Measurements from ENCODE around the gene CHMP4A. TPM values are rescaled to one million over a fixed set of nuclear protein-coding genes. Genes with fewer than 3 reads are reported as not detected.
A peak's percentile ranks its signal among the peaks of the same experiment; 100 is the strongest.

CHMP4A gene
- total RNA-seq, 4 donors from 2014 or later, result 75.4 to 135 (median 94.9) TPM

GRCh38 chr14:24182110-24182882 is 31.0 kb downstream of the CHMP4A start:
- Histone ChIP-seq H3K27me3 (no peaks in the 10 kb centered on the region), H3K4me1 (peaks cover 13 to 21% (median 21%) of the 10 kb centered on the region in 4 donors), H3K4me3 (no peak overlapping the region), H3K9me3 (no peaks in the 10 kb centered on the region), H3K36me3 (peaks cover 67 to 98% (median 95%) of the 10 kb centered on the region in 4 donors), H3K27ac (replicated peaks in 1 of 4) (no peak overlapping the region)
- intact Hi-C loops (cut with DNase I), result no loop called here
- DNase-seq (ENCODE audit: extremely low spot score), result no peak
- 86% methylated on average over 14 of the region's 14 CpGs for WGBS
- TF ChIP-seq EP300 (IDR thresholded peaks at IDR 0.05) (no peak), CTCF (IDR thresholded peaks at IDR 0.05) (no peak), POLR2A (IDR thresholded peaks at IDR 0.05; ENCODE audit: low read depth) (no peak), POLR2AphosphoS5 (IDR thresholded peaks at IDR 0.05) (no peak)

- peaks cover 62 to 100% (median 98%) of the 10 kb centered on the region in 4 donors for H3K36me3 ChIP-seq
- intact Hi-C loops (cut with DNase I), result no loop called here
- peak overlapping the region in 1 of 4 donors; percentile 81 for H3K27ac ChIP-seq (replicated peaks in 1 of 4)
- no peaks in the 10 kb centered on the region for H3K27me3 ChIP-seq
- H3K9me3 ChIP-seq, result no peaks in the 10 kb centered on the region
- H3K4me1 ChIP-seq, result peaks cover 11 to 17% (median 16%) of the 10 kb centered on the region in 4 donors
- TF ChIP-seq CTCF (IDR thresholded peaks at IDR 0.05), result no peak
- no peak for TF ChIP-seq EP300 (IDR thresholded peaks at IDR 0.05)
- no peak for TF ChIP-seq POLR2AphosphoS5 (IDR thresholded peaks at IDR 0.05)
- TF ChIP-seq POLR2A (IDR thresholded peaks at IDR 0.05; ENCODE audit: low read depth), result no peak
- no peak for DNase-seq (ENCODE audit: extremely low spot score)
- H3K4me3 ChIP-seq, result no peak overlapping the region
- 87% methylated on average over 8 of the region's 19 CpGs for WGBS
Observed at GRCh38 chr14:24181371-24182077, 31.8 kb downstream of the CHMP4A start.

DNA sequence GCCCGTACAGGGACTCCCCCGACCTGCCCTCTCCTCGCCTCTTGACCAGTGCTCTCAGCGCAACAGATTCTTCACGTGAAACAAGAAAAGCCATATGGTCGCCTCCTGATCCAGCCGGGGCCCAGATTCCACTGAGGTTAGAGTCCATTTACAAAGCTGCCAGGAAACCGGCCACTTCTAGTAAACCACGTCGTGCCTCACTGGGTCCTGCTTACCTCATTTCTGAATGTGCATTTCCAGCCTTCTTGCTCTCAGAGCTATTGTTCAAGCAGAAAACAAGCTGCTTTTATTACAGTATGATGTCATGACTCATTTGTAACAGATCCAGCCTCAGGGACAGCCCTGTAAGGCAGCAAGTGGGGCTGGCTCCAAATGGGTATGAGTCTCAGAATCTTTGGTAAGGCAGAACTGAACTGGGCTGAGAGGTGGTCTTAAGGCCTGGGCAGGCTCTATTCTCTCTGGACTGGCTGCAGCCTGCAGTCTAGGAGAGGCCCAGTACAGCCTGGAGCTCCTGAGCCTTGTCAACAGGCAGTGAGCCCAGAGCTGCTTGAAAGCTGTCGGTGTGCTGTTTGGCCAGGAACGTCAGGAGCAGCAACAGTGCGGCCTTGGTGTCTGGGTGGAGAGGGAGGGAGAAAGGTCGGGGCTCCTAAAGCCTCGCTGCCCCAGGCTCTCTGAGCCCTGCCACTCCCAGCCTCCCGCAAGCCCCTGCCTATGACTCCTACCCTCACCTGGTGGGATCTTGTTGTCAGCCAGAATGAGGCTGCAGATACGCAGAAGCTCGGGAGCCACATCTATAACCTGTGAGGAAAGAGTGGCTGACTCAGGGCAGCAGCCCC is 33.1 kb downstream of the CHMP4A start:
- no peak overlapping the region for H3K4me3 ChIP-seq
- H3K9me3 ChIP-seq, result no peaks in the 10 kb centered on the region
- intact Hi-C loops (cut with DNase I), result no loop called here
- WGBS, result 72% methylated on average over 18 of the region's 18 CpGs
- no peak for DNase-seq (ENCODE audit: extremely low spot score)
- H3K4me1 ChIP-seq, result peaks cover 11 to 17% (median 16%) of the 10 kb centered on the region in 4 donors
- no peaks in the 10 kb centered on the region for H3K27me3 ChIP-seq
- TF ChIP-seq CTCF (IDR thresholded peaks at IDR 0.05) (no peak), POLR2AphosphoS5 (IDR thresholded peaks at IDR 0.05) (peak; percentile 7 to 38), EP300 (IDR thresholded peaks at IDR 0.05) (no peak)
- H3K36me3 ChIP-seq, result peaks cover 48 to 93% (median 90%) of the 10 kb centered on the region in 4 donors
- peak overlapping the region; percentile 72 to 81 (median 76) for H3K27ac ChIP-seq (replicated peaks in 1 of 4)

DNA sequence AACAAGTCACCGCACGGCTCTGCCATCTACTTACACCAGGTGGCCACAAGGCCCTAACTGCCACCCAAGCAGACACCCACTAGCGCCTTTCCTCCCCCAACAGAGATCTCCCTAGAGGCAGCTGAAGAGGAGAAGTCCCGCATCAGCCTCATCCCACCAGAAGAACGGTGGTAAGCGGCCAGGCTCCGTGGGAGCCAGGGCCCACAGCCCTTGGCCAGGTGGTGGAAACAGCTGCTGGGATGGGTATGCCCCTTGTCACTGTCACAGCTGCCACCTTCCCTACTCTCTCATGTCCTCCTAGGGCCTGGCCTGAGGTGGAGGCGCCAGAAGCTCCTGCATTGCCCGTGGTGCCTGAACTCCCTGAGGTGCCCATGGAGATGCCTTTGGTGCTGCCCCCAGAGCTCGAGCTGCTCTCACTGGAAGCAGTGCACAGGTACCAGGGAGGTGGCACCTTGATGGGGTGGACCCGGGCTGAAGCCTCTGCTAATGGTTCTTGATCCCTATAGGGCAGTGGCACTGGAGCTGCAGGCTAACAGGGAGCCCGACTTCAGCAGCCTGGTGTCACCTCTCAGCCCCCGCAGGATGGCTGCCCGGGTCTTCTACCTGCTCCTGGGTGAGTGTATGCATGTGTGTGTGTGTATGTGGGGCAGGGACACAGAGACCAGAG is 33.9 kb downstream of the CHMP4A start:
- Histone ChIP-seq H3K27ac (replicated peaks in 1 of 4) (peak overlapping the region; percentile 72 to 81 (median 76)), H3K4me3 (no peak overlapping the region), H3K4me1 (peaks cover 11 to 17% (median 16%) of the 10 kb centered on the region in 4 donors), H3K36me3 (peaks cover 42 to 89% (median 82%) of the 10 kb centered on the region in 4 donors), H3K9me3 (no peaks in the 10 kb centered on the region), H3K27me3 (no peaks in the 10 kb centered on the region)
- intact Hi-C loops (cut with DNase I), result no loop called here
- TF ChIP-seq EP300 (IDR thresholded peaks at IDR 0.05) (no peak), POLR2AphosphoS5 (IDR thresholded peaks at IDR 0.05) (no peak), POLR2A (IDR thresholded peaks at IDR 0.05; ENCODE audit: low read depth) (no peak), CTCF (IDR thresholded peaks at IDR 0.05) (no peak)
- no peak for DNase-seq (ENCODE audit: extremely low spot score)
- 89% methylated on average over 9 of the region's 14 CpGs for WGBS
